ENCODE measurements around the gene TAPBPL.
"Not testable (repeated sequence)": the region's sequence is repeated elsewhere in the genome, so short reads cannot be mapped to it uniquely, and the experiment has no call there.

The TAPBPL gene

DNA sequence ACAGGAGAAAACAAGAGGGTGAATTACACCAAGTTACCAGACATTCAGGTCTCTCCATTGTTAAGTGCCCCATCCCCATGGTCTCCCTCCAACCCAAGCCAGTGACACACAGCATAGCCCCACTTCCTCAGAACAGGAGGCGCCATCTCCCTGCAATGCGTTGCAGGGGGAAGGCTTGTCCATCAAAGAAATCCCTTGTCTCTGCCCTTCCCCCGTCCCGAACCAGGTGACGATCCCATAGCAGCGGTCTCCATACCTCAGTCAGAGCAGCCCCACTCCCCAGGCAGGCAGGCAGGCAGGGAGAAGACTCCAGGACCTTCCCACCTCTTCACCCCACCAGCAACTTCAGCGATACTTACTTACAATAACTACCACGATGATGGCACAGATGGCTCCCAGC is 12.7 kb downstream of the TAPBPL start:
- DNase-seq: no peak

DNA sequence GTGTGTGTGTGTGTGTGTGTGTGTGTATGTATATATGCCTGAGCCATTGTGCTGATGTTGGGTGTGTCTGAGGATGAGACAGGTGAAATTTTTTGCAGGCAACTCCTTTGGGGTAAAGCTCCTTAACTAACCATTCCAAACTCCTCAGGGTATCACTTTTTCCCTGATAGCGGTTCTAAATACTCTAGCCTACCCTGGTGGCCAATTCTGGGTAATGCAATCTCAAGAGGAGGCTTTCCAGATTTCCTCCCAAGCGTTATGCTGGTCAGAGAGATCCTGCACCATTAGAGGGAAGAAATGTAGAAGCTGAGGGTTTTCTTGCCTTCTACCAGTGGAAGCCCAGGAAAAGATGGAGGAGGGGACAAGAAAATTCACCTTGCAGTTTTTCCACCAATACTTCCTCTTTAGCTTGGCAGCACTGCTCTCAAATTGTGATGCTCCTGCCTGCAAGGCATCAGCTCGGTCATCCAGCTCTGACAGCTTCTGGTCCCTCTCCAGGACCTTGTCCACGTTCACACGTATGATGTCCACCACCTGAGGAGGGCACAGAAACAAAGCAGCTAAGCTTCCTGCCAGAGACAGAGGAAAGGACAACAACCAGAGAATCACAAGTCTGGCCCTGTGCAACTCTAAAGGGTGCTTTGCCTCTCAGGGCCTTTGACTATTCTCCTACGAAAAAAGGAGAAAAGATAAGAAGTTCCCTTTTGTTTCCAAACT is 13.8 kb downstream of the TAPBPL start:
- DNase-seq: no peak

DNA sequence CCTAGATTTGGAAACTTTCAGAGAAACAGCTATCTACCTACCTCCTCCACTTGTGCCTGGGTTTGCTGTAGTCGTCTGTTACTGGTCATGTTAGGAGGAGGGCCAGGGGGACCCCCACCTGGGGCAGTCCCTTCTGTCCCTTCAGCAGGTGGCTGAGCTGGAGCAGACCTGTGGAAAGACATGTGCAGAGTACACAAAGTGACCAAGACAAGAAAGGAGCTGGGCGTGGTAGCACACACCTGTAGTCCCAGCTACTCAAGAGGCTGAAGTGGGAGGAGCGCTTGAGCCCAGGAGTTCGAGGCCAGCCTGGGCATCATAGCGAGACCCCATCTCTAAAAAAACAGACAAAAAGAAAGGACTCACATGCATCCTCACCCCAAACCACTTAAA is 14.3 kb downstream of the TAPBPL start:
- no peak for DNase-seq

DNA sequence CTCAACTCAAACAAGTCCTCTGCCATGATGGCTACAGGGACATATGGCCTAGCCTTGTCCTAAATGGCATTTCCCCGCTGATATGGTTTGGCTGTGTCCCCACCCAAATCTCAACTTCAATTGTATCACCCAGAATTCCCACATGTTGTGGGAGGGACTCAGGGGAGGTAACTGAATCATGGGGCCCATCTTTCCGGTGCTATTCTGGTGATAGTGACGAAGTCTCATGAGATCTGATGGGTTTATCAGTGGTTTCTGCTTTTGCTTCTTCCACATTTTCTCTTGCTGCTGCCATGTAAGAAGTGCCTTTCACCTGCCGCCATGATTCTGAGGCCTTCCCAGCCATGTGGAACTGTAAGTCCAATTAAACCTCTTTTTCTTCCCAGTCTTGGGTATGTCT is 14.9 kb downstream of the TAPBPL start:
- DNase-seq: not testable (repeated sequence)

DNA sequence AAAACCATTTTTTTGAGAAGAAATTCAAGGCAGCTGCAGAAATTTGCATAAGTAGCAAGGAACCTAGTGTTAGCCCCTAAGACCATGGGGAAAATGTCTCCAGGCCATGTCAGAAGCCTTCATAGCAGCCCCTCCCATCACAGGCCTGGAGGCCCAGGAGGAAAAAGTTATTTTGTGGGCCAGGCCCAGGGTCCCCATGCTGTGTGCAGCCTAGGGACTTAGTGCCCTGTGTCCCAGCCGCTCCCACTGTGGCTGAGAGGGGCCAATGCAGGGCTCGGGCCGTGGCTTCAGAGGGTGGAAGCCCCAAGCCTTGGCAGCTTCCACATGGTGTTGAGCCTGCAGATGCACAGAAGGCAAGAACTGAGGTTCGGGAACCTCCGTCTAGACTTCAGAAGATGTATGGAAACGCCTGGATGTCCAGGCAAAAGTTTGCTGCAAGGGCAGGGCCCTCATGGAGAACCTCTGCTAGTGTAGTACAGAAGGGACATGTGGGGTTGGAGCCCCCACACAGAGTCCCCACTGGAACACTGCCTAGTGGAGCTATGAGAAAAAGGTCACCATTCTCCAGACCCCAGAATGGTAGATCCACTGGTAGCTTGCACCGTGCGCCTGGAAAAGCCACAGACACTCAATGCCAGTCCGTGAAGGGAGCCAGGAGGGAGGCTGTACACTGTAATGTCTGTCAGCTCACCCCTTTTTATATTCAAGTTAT is 15.9 kb downstream of the TAPBPL start:
- not testable (repeated sequence) for DNase-seq

DNA sequence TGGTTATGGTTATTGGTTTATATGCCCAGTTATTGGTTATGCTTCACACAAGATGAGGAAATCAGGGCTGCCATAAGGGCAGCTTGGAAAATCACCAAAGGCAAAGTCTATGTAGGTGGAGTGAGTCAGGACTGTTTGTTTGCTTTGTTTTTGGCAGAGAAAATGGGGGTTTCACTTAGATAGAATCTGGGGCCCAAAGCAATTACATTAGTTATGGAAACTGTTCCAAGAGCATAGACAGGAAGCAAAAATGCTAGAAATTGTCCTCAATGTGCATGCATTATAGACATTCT is 16.4 kb downstream of the TAPBPL start:
- DNase-seq: no peak

DNA sequence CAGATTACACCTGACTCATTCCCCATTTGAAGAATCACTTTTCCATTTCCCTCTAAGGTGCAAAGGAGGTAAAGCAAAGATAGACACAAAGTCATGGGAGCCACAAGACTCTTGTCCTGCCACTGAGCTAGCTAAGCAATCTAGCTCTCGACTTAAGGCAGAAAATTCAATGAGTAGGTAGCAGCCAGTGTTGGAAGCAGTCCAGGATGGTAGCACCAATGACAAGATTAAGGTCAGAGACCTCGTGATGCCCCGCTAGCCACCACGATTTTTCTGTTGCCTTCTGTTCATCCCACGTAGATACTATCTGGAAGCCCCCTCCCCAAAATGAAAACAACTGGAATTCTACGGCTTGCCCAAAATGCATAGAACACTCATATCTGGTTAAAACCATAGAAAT is 17.2 kb downstream of the TAPBPL start:
- DNase-seq: no peak

DNA sequence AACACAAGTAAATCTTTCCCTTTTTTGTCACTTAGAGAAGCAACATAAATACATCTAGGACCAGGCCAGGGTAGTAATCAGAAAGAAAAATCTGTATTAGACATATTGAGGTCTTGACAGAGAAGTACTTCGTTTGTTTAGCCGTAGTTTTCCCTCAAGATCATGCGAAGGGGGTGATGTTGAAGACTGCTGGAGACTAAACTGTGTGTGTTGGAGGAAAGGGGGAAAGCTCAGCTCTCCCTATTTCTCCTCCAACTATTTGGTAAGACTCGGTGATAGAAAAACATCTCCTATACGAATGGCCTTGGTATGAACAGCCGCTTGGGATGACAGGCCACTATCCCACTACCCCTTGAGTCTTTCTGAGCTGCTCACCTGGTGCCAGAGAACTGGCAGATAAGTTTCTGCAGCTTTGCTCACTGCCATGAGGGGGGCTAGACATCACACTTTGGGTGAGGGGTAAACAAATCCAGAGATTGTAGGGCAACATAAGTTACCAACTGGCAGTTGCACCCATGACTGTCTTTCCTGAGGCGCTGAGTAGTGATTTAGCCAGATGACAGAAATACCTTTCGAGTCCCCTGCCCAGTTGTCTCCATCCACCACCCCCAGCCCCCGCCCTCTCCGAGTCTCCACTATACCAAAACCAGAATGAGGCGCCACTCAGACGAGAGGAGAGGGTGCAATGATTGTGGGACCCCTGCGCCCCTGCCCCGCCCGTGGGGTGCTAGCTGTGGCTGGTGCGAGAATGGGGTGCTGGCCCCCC is 17.9 kb downstream of the TAPBPL start:
- no peak for DNase-seq

DNA sequence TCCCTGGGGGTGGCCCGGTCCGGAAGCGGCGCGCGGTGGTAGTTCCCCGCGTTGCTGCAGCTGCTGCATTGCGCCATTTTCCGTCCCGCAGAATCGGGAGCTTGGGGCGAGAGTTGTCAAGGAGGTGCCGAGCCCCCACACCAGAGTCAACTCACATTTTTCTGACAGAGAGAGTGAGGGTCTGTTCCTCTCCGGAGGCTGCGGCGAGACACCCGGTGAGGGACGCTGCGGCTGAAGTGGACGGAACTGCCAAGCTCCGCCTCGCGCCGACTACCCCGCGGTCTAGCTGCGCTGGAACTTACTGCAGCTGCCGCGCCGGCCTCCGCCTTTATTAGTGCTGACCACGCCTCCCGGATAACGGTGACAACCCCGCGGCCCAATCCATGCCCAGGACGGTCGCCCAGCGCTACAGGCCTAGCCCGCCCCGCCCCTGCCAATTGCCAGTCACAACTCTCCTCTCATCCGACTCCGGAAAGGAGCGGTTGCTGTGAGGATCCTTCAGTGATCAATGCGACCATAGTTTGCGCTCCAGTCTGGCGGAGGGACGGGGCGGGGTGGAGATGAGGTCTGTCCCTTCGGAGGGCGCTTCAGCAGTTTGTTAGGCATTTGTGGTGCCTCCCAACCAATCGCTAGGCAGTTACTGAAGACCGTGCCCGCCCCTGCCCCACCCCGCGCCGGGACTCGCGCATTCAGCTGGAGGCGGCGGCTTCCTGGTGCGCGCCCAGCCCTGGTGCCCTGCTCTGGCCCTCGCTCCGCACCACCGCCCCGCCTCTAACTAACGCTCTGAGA is 18.7 kb downstream of the TAPBPL start, which contains the start of gene VAMP1:
TSS of gene VAMP1 (minus strand) at position 303 of the 789 bp plus-strand sequence. CDS start at position 157, 146 bp downstream.
- peak; percentile 94 for DNase-seq

DNA sequence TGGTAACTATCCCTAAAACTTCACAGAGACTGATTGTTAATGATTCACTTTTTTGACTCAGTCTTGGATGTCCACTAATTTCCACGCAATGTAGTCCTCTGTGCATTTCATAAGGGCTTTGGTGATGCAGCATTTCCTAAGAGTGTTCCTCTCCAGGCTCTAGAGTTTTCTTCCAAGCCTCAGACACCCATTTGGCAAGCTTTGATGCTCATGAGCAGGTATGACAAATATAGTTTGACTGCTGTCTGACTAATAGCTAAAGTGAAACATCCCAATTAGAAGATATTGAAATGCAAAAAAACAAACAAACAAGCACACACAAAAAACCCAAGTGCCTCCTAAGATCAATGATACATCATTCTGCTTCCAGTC is 20.1 kb downstream of the TAPBPL start:
- DNase-seq: no peak

DNA sequence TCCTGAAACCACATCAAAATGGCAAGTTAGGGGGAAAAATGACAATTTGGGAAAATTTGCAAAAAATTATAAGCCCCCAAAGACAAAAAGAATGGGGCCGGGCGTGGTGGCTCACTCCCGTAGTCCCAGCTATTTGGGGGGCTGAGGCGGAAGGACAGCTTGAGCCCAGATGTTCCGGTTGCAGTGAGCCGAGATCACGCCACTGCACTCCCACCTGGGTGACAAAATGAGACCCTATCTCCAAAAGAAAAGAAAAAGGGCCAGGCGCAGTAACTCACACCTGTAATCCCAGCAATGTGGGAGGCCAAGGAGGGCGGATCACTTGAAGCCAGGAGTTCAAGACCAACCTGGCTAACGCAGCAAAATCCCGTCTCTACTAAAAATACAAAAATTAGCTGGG is 20.6 kb downstream of the TAPBPL start:
- DNase-seq: no peak

DNA sequence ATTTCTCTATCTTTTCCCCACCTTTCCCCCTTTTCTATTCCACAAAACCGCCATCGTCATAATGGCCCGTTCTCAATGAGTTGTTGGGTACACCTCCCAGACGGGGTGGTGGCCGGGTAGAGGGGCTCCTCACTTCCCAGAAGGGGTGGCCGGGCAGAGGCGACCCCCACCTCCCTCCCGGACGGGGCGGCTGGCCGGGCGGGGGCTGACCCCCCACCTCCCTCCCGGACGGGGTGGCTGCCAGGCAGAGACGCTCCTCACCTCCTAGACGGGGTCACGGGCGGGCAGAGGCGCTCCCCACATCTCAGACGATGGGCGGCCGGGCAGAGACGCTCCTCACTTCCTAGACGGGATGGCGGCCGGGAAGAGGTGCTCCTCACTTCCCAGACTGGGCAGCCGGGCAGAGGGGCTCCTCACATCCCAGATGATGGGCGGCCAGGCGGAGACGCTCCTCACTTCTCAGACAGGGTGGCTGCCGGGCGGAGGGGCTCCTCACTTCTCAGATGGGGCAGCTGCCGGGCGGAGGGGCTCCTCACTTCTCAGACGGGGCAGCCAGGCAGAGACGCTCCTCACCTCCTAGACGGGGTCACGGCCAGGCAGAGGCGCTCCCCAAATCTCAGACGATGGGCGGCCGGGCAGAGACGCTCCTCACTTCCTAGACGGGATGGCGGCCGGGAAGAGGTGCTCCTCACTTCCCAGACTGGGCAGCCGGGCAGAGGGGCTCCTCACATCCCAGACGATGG is 23.6 kb downstream of the TAPBPL start:
- DNase-seq: not testable (repeated sequence)

DNA sequence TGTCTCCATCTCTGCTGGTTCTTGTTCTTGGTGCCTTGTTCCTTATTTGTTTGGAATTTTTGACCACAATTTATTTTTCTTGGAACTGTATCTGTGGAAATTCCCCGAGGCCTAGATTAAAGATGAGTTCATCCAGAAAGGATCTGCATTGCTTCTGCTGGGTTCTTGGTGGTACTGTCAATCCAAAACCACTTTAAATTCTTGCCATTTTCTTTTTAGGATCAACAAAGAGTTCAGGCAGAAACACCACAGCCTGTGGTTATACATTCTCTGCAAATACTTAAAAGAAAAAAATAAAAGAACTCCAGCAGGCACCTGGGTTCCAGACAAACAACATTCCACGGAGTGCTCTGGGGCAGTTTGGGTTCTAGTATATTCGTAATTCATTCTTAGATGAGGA is 24.6 kb downstream of the TAPBPL start:
- no peak for DNase-seq

DNA sequence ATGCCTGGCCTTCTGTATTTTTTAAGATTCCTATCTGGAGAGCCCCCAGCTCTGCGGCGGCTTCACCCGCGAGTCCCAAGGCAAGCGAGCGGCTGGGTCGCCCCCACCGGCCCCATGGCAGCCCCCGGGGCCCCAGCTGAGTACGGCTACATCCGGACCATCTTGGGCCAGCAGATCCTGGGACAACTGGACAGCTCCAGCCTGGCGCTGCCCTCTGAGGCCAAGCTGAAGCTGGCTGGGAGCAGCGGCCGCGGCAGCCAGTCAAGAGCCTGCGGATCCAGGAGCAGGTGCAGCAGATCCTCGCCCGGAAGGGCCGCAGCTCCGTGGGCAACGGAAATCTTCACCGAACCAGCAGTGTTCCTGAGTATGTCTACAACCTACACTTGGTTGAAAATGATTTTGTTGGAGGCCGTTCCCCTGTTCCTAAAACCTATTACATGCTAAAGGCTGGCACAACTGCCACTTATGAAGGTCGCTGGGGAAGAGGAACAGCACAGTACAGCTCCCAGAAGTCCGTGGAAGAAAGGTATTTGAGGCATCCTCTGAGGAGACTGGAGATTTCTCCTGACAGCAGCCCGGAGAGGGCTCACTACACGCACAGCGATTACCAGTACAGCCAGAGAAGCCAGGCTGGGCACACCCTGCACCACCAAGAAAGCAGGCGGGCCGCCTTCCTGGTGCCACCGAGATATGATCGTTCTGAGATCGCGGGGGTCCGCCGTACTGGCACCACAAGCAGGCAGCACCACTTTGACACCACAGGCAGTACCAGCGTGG is 25.9 kb downstream of the TAPBPL start:
- not testable (repeated sequence) for DNase-seq

DNA sequence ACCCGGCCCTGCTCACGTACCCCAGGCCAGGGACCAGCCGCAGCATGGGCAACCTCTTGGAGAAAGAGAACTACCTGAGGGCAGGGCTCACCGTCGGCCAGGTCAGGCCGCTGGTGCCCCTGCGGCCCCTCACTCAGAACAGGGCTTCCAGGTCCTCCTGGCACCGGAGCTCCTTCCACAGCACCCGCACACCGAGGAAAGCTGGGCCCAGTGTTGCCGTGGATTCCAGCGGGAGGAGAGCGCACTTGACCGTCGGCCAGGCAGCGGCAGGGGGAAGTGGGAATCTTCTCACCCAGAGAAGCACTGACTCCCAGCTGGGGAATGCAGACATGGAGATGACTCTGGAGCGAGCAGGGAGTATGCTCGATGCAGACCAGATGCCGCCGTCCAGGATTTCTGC is 26.6 kb downstream of the TAPBPL start:
- DNase-seq: no peak

DNA sequence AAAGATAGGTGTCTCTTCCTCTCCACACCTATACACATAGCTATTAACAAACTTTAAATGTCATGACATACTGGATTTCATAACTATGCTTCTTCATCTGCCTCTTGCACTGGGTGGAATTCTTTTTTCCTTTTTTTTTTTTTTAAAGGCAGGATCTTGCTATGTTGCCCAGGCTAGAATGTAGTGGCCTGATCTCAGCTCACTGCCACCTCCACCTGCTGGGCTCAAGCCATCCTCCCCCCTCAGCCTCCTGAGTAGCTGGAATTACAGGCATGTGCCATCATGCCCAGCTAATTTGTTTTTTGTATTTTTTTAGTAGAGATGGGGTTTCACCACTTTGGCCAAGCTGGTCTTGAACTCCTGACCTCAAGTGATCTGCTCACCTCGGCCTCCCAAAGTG is 36.4 kb downstream of the TAPBPL start:
- no peak for DNase-seq

DNA sequence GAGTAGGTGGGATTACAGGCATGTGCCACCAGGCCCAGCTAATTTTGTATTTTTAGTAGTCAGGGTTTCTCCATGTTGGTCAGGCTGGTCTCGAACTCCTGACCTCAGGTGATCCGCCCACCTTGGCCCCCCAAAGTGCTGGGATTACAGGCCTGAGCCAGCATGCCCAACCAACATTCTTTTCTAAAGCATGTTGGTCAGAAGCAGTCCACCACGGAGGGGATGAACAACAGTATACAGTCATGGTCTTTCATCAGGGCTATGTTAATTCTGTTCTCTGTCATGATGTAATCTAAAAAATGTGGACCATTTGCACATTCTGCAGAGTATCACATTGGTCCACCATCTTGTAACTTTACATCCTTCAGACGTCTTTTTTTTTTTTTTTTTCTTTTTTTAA is 37.6 kb downstream of the TAPBPL start:
- DNase-seq: no peak

DNA sequence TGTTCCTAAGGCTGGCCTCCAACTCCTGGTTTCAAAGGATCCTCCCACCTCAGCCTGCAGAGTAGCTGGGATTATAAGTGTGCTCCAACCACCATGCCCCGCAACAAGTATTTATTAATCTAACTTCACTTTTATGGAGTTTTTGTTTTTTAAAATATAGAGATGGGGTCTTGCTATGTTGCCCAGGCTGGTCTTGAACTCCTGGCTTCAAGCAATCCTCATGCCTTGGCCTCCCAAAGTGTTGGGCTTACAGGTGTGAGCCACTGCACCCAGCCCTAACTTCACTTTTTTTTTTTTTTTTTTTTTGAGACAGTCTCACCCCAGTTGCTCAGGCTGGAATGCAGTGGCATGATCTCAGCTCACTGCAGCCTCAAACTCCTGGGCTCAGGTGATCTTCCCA is 38.8 kb downstream of the TAPBPL start:
- DNase-seq: not testable (repeated sequence)

DNA sequence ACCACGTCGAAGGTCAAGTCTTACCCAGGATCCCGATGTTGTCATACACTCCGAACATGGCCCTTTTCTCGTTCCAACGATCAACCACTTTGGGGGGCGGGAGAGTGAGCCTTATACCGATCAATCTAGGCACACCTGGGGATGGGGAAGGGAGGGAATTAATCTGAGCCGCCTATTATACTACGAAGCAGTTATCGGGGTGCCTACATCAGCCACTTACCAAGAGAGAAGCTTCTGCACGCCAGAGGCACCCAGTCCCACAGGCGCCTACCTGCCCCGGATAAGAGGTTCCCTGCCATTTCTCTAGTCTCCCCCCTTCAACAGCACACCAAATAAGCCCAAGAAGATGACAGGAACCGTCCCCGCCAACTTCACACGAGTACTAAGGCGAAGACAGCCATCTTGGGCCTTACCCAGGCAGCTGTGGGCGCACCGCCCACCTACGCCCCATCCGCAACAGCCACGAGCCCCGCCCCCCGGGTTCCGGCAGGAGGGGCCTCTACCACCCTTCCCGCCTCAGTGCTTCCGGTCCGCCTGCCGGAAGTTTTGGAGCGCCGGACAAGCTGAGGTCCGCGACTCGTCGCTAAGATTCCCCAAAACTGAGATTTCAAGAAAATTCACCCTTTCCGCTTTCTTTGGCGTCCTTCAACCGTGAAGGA is 41.1 kb downstream of the TAPBPL start, which contains the start of gene MRPL51:
TSS of gene MRPL51 (minus strand) at position 425 of the 659 bp plus-strand sequence. CDS start at position 299, 126 bp downstream.
- DNase-seq: peak; percentile 83

DNA sequence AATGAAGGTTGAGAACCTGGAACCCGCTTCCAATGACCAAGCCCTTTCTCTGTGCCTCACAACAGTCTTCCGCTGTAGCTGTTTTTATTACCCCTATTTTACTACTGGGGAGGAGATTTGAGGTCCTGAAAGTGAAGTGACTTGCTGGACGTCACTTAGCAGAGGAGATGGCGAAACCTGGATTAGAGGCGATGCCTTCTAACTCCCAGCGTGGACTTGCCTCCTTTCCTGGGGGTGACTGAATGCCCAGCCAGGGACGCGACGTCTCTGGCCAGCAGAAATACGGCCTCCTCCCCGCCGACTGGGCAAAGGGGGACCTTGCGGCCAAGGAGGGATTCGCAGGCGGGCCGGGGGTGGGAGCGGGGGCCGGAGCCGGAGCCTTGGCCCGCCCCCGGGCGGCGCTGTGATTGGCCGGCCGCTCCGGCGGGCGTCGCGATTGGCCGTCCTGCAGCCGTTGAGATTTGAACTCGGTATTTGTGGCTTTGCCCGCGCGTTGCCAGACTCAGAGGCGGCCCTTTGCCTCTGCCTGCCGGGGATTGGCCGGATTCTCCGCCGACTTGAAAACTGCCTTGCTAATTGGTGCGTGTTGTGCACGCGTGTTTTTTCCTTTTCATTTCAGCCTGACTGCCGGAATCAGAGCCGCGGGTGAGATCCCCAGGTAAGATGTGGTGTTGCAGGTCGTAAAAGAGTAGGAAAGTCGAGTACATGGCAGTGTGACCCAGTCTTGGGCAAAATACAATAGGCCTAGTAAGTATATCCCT is 41.8 kb downstream of the TAPBPL start, which contains the start of gene NCAPD2:
TSS of gene NCAPD2 (plus strand) at position 606 of the 761 bp plus-strand sequence. CDS start 997 bp downstream, outside the sequence.
- DNase-seq: peak; percentile 92

All from NCI-H1417 treated with DMSO at 0.1 percent for 48 hours (cell line).